Measurements from ENCODE around the gene UBXN10. TPM values are rescaled to one million over a fixed set of nuclear protein-coding genes. Genes with fewer than 3 reads are reported as not detected.
A peak's percentile ranks its signal among the peaks of the same experiment; 100 is the strongest.

The UBXN10 gene
- total RNA-seq, 6 experiments from 2014 or later: 0.35 to 2.5 (median 1.8) TPM

DNA sequence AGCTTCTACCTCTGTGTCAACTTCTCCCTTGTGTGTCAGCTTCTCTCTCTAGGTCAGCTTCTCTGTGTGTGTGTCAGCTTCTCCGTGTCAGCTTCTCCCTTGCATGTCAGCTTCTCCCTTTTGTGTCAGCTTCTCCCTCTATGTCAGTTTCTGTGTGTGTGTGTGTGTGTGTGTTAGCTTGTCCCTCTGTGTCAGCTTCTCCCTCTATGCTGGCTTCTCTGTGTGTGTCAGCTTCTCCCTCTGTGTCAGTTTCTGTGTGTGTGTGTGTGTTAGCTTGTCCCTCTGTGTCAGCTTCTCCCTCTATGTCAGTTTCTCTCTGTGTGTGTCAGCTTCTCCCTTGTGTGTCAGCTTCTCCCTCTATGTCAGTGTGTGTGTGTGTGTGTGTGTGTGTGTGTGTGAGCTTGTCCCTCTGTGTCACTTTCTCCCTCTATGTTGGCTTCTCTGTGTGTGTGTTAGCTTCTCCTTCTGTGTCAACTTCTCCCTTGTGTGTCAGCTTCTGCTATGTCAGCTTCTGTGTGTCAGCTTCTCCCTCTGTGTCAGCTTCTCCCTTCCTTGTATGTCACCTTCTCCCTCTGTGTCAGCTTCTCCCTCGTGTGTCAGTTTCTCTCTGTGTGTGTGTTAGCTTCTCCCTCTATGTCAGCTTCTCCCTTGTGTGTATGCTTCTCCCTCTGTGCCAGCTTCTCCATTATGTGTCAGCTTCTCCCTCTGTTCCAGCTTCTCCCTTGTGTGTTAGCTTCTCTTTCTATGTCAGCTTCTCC lies 6.3 kb upstream of the UBXN10 start:
- H3K9me3 ChIP-seq: no peaks in the 10 kb centered on the region
- no peak overlapping the region for H3K27ac ChIP-seq
- ATAC-seq (no peak), DNase-seq (no peak)
- no peaks in the 10 kb centered on the region for H3K27me3 ChIP-seq
- H3K4me3 ChIP-seq: no peak overlapping the region
- TF ChIP-seq POLR2A (IDR thresholded peaks at IDR 0.05): no peak
- TF ChIP-seq, protein P1, sequence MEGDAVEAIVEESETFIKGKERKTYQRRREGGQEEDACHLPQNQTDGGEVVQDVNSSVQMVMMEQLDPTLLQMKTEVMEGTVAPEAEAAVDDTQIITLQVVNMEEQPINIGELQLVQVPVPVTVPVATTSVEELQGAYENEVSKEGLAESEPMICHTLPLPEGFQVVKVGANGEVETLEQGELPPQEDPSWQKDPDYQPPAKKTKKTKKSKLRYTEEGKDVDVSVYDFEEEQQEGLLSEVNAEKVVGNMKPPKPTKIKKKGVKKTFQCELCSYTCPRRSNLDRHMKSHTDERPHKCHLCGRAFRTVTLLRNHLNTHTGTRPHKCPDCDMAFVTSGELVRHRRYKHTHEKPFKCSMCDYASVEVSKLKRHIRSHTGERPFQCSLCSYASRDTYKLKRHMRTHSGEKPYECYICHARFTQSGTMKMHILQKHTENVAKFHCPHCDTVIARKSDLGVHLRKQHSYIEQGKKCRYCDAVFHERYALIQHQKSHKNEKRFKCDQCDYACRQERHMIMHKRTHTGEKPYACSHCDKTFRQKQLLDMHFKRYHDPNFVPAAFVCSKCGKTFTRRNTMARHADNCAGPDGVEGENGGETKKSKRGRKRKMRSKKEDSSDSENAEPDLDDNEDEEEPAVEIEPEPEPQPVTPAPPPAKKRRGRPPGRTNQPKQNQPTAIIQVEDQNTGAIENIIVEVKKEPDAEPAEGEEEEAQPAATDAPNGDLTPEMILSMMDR (IDR thresholded peaks at IDR 0.05): no peak
- peaks cover 0 to 16% (median 6%) of the 10 kb centered on the region in 4 donors for H3K4me1 ChIP-seq
- no peaks in the 10 kb centered on the region for H3K36me3 ChIP-seq
- intact Hi-C loops (cut with DNase I): no loop called here
- WGBS (ENCODE audit: insufficient coverage, low coverage, low lambda C conversion rate, missing lambda C conversion rate): 80% methylated on average over 1 of the region's 2 CpGs

DNA sequence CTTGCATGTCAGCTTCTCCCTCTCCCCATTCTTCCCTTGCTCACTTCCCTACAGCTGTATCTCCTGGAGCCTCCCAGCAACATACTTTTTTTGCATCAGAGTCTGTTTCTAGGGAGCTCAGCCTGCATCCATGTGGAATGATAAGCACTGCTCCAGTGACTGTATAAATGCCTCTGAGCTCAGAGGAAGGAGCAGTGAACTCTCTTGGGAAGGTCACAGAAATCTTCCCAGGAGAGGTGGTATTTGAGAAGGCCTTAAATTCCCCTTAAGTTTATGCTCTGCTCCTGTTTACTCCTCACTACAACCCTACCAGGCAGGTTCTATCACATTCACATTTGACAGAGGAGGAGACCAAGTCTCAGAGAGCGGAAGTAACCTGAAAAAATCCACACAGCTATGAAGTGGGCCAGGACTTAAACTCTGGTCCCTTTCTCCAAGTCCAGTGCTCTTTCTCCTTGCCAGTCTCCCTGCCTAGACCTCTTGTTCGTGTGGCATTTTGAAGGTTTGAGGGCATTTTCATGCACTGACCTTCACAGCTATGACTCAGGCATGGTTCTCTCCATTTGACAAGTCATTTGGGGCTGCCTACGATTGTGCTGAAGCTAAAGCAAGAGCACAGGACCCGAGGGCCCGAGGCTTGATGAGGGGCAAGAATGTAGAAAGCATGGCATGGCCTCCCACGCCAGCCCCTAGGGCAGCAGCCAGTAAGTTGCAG lies 5.6 kb upstream of the UBXN10 start:
- no peak for DNase-seq
- peaks cover 0 to 20% (median 9%) of the 10 kb centered on the region in 4 donors for H3K4me1 ChIP-seq
- no peaks in the 10 kb centered on the region for H3K27me3 ChIP-seq
- no peaks in the 10 kb centered on the region for H3K36me3 ChIP-seq
- no peak overlapping the region for H3K4me3 ChIP-seq
- intact Hi-C loops (cut with DNase I): no loop called here
- no peak overlapping the region for H3K27ac ChIP-seq
- no peak for ATAC-seq
- WGBS (ENCODE audit: insufficient coverage, low coverage, low lambda C conversion rate, missing lambda C conversion rate): 95% methylated on average over 3 of the region's 6 CpGs
- TF ChIP-seq, protein P1 (IDR thresholded peaks at IDR 0.05): no peak
- no peak for TF ChIP-seq POLR2A (IDR thresholded peaks at IDR 0.05)
- no peaks in the 10 kb centered on the region for H3K9me3 ChIP-seq

DNA sequence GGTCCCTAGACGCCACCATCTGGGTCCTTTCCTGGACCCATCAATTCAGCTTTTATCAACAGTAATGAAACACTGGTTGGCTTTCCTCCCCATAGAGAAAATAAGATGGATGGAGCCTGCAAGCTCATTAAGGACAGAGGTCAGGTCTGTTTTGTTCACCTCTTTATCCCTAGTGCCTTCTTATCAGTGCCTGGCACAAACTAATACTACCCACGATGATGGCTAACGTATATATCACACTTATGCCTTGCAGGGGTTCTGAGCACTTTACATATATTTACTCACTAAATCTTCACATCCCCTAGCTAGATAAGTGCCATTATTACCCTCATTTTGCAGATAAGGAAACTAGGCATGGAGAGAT lies 5.1 kb upstream of the UBXN10 start:
- intact Hi-C loops (cut with DNase I): no loop called here
- Histone ChIP-seq H3K4me3 (no peak overlapping the region), H3K4me1 (peaks cover 0 to 24% (median 9%) of the 10 kb centered on the region in 4 donors), H3K9me3 (no peaks in the 10 kb centered on the region), H3K27ac (no peak overlapping the region), H3K27me3 (no peaks in the 10 kb centered on the region), H3K36me3 (no peaks in the 10 kb centered on the region)
- TF ChIP-seq, protein P1 (IDR thresholded peaks at IDR 0.05): no peak
- TF ChIP-seq POLR2A (IDR thresholded peaks at IDR 0.05): no peak
- 77% methylated on average over 3 of the region's 3 CpGs for WGBS (ENCODE audit: insufficient coverage, low coverage, low lambda C conversion rate, missing lambda C conversion rate)
- DNase-seq: no peak
- ATAC-seq: no peak

DNA sequence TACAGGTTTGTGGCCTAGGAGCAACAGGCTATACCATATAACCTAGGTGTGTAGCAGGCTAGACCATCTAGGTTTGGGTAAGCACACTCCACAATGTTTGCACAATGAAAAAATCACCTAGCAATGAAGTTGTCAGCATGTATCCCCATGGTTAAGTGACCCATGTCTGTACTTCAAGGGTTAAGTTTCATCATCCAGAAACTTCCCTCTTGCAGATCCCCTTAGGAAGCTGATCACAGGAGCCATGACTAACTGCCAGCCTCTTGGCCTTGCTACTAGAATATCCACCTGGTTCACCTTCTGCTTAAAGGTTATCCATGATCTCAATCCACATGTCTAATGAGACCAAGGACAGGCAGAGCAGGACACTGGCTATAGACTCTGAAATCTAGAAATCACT lies 3.5 kb upstream of the UBXN10 start:
- intact Hi-C loops (cut with DNase I): no loop called here
- H3K4me1 ChIP-seq: peaks cover 0 to 40% (median 16%) of the 10 kb centered on the region in 4 donors
- ATAC-seq: no peak

More for the DNA sequence above, 3.5 kb upstream of the UBXN10 start:
- TF ChIP-seq, protein P1 (IDR thresholded peaks at IDR 0.05): no peak
- TF ChIP-seq POLR2A (IDR thresholded peaks at IDR 0.05): no peak
- H3K36me3 ChIP-seq: no peaks in the 10 kb centered on the region
- DNase-seq: no peak
- no peak overlapping the region for H3K4me3 ChIP-seq
- no peaks in the 10 kb centered on the region for H3K9me3 ChIP-seq
- peak overlapping the region in 1 of 3 donors; percentile 48 for H3K27ac ChIP-seq
- H3K27me3 ChIP-seq: no peaks in the 10 kb centered on the region
